GM03348 (cell line): ENCODE results near the gene CHIC2.
A peak's percentile ranks its signal among the peaks of the same experiment; 100 is the strongest.

Experiments
- DNase-seq: peaks from one replicate; pipeline ENCODE4 v3.0.0; 2012; ENCODE audit warnings: low spot score

CHIC2 gene

GRCh38 chr4:54006755-54007154, 57.6 kb downstream of the CHIC2 start:
- no peak for DNase-seq

DNA sequence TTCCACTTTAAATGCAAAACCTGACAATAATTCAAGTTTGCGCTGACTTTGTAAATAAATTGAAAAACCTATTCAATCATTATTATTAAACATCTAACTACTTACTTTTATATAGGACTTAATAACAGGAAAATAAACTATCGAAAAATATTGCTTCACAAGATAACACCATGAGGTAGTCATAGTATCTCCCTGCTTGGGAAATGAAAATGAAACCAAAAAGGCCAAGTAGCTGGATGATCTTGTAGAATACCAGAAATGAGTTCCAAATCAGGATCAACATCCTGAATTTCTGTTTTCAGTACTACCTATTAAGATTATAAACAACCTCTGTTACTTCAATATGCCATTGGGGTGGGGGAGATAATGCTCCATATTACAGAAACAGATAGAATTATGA, 58.9 kb downstream of the CHIC2 start:
- peak; percentile 23 for DNase-seq

DNA sequence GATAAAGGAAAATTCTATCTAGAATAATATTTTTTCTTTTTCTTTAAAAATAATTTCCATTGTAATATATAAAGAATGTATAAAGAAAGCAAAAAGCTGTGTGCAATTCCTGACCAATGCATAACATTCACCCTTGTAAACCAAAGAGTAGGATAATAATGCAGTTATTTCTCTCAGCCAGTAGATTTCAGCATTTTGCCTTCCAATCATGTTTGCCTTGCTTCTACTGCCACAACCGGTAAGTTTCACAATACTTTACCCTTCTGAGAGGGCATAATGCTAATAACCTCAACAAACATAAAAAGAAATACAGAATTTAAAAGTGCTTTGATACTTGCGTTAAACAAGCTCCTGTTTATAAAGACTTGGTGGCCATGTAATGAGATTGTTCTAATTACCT, 59.9 kb downstream of the CHIC2 start:
- no peak for DNase-seq

DNA sequence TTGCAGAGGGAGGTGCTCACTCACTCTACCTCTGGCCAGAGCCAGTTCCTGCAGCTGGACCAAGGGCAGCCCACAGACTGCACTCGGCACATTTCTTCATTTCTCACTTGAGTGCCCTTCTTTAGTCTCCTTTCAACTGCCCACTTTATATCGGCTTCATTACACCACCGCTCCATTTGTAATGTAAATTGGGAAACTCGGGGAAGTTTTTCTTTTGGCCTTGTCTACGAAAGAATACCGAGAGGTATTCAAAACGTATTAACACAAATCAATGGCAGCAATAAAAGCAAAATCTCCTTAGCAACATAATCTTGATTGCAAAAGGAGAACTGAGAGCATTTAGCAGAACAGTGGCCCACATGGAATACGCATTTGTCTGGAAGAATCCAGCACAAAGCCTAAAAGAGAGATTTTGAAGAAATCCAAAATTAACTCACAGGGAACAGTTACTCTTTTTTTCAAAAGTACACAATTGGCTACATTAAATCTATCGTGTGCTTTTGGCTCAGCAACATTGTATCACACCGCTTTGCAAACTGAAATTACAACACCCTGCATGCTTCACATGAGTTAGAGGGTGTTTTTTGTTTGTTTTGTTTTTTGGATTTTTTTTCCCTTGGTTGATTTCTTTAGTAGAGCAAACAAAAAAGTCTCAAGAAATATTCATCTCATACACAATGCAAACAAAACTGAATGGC, 62.6 kb downstream of the CHIC2 start:
- no peak for DNase-seq

DNA sequence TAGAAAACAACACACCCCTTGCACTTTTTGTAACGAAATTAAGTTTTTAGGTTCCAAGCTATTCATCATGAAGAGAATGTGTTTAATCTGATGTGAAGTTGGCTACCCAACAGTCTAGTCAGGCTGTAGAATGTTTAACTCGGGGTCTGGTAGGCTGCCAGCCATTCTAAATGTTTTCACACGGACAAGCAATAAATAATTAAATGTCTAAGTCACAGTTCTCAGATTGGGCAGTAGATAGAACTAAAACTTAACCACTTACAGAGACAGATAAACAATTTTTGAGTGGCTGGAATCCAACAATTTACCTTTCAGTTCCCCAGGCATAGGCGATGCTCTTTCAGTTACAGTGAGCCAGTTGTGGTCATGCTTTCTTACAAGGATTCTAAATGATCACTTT, 66.5 kb downstream of the CHIC2 start:
- no peak for DNase-seq

- DNase-seq = no peak
Measured at GRCh38 chr4:53994382-53995102, 69.9 kb downstream of the CHIC2 start.

- DNase-seq = no peak
Measured at GRCh38 chr4:53992785-53993184, 71.6 kb downstream of the CHIC2 start.

GRCh38 chr4:53991821-53992220, 72.6 kb downstream of the CHIC2 start:
- no peak for DNase-seq

- DNase-seq = no peak
Measured at GRCh38 chr4:53990641-53991040, 73.8 kb downstream of the CHIC2 start.

GRCh38 chr4:53987761-53988171, 76.6 kb downstream of the CHIC2 start:
- DNase-seq = peak; percentile 47

- DNase-seq = no peak
Measured at GRCh38 chr4:53986062-53986461, 78.3 kb downstream of the CHIC2 start.

GRCh38 chr4:53981567-53981966, 82.8 kb downstream of the CHIC2 start:
- DNase-seq = peak; percentile 19

DNA sequence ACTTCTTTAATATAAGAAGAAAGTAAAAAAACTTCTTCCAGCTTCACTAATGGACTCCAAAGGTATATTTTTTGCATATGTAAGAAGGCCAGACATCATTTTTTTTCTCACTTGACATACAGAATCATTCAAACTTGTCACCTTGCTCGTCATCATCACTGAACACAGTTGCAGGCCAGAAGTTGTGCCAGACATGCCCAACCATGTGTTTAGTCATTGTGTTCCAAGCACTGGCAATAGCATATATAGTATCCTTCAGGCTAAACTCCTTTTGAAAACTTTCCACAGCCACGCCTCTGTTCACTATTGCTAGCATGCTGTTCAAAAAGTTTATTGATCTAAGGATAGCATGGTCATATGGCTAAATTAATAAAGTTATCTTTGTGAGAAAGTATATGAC, 83.3 kb downstream of the CHIC2 start:
- DNase-seq = no peak

GRCh38 chr4:53974561-53974960, 89.8 kb downstream of the CHIC2 start:
- no peak for DNase-seq

GRCh38 chr4:53967986-53968385, 96.4 kb downstream of the CHIC2 start:
- peak; percentile 23 for DNase-seq

DNA sequence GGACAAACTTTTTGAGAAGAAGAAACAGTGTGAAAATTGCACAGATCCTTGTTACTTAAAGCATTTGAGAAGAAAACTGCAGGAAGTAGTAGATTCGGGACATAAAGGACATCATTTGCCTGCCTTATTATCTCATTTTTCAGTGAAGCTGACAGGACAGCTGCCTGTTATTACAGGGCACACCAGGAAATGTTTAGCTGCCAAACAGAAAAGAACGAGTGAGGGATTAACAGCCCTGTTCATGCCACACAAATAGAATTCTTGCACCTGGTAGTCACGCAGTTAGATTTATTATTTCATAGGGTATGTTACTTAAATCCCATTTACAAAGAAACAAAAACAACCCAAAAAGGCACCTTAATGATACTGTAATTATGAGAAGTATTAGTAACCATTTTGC, 100.6 kb downstream of the CHIC2 start:
- DNase-seq = no peak

DNA sequence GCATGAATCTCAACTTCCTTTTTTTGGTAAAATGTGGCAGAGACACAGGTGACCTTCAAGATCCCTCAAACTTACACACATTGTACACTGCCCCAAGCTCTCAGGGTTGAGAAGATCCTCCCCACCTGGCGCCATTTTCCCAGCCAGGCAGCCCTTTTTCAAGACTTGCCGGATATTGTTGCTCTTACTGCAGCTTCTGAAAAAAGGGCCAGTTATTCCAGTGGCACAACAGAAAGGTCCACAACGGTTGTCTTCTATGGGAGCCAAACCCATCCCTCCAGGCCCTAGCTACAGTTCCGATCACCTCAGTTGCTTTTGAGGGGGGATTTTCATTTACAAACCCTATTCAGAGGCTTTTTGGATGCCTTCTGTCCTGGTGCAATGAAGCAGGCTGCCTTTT, 101.1 kb downstream of the CHIC2 start:
- no peak for DNase-seq

GRCh38 chr4:53962516-53963225, 101.7 kb downstream of the CHIC2 start:
- peak; percentile 84 for DNase-seq

DNA sequence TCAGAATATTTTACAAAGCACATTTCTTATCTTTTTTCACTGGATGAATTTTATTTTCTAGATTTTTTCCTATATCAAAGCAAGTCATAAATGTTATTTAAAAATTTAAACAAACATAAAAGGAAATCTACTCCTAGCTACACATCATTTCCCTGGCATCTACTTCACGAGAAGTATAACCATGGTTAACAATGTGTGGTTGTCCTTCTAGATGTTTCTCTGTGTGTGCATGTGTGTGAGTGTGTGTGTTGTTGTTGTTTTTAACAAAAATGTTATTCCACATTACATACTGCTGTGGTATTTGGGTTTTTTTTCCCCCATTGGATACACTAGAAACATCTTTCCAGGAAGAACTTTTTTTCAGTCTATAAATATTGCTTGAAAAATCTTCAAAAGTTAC, 103.1 kb downstream of the CHIC2 start:
- DNase-seq = no peak

DNA sequence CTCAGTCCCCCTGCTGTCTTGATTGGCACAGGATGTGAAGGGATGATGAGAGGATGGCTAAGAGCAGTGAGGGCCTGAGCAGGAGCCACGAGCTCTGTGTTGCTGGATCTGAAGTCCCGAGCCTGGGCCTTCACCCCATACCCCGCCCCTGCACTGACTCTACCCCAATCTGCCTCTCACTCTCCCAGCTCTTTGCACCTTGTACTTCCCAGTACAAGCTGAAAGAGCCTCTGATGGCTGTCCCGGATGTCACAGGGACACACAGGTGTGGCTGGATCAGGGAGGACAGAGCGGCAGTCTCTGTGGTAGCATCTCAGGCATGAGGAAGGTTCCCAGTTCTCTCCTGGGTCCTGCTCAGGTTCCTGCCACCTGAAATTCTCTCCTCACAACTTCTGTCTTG, 103.6 kb downstream of the CHIC2 start:
- DNase-seq = no peak
